HL-60/S4 treated with phorbol 12-myristate 13-acetate at 8.2 ng/mL for 4 days and 3 days (cell line): ENCODE data around the gene ARHGAP9.
"Not testable (repeated sequence)": the region's sequence is repeated elsewhere in the genome, so short reads cannot be mapped to it uniquely, and the experiment has no call there.

Experiments used
- in situ Hi-C: fragments of 300-500 bp; cut with MboI; formaldehyde crosslinking; loops from 2 replicates; pipeline ENCODE4 v1.15.0; 2022; ENCODE audit warnings: low sequenced_read_pairs

ARHGAP9 gene

GRCh38 chr12:57517718-57518117, 38.1 kb upstream of the ARHGAP9 start:
- in situ Hi-C loops: not testable (repeated sequence)

- in situ Hi-C loops: no loop called here
Measured at GRCh38 chr12:57517187-57517586, 37.5 kb upstream of the ARHGAP9 start.

GRCh38 chr12:57516617-57517153, 37.0 kb upstream of the ARHGAP9 start:
- in situ Hi-C loops: no loop called here

- in situ Hi-C loops: no loop called here
Measured at GRCh38 chr12:57515934-57516541, 36.4 kb upstream of the ARHGAP9 start.

- in situ Hi-C loops: no loop called here
Measured at GRCh38 chr12:57515408-57515933, 35.8 kb upstream of the ARHGAP9 start.

GRCh38 chr12:57514720-57515407, 35.2 kb upstream of the ARHGAP9 start:
- in situ Hi-C loops: no loop called here

- in situ Hi-C loops: not testable (repeated sequence)
Measured at GRCh38 chr12:57514246-57514645, 34.6 kb upstream of the ARHGAP9 start.

GRCh38 chr12:57513677-57514076, 34.0 kb upstream of the ARHGAP9 start:
- in situ Hi-C loops: not testable (repeated sequence)

- in situ Hi-C loops: no loop called here
Measured at GRCh38 chr12:57513266-57513665, 33.6 kb upstream of the ARHGAP9 start.

GRCh38 chr12:57512665-57513064, 33.0 kb upstream of the ARHGAP9 start:
- in situ Hi-C loops: no loop called here

GRCh38 chr12:57511588-57512325, 32.1 kb upstream of the ARHGAP9 start:
- in situ Hi-C loops: no loop called here

- in situ Hi-C loops: no loop called here
Measured at GRCh38 chr12:57511161-57511560, 31.5 kb upstream of the ARHGAP9 start.

GRCh38 chr12:57507796-57508195, 28.1 kb upstream of the ARHGAP9 start:
- in situ Hi-C loops: not testable (repeated sequence)

- in situ Hi-C loops: not testable (repeated sequence)
Measured at GRCh38 chr12:57506541-57506940, 26.9 kb upstream of the ARHGAP9 start.

GRCh38 chr12:57502311-57502969, 22.8 kb upstream of the ARHGAP9 start:
- in situ Hi-C loops: not testable (repeated sequence)

- in situ Hi-C loops: no loop called here
Measured at GRCh38 chr12:57500213-57500612, 20.5 kb upstream of the ARHGAP9 start.

GRCh38 chr12:57498571-57498970, 18.9 kb upstream of the ARHGAP9 start:
- in situ Hi-C loops: no loop called here

GRCh38 chr12:57498132-57498502, 18.5 kb upstream of the ARHGAP9 start:
- in situ Hi-C loops: no loop called here

- in situ Hi-C loops: no loop called here
Measured at GRCh38 chr12:57497223-57498131, 17.8 kb upstream of the ARHGAP9 start.

- in situ Hi-C loops: no loop called here
Measured at GRCh38 chr12:57496822-57497221, 17.2 kb upstream of the ARHGAP9 start.
